ENCODE measurements around the gene TRPC4AP.
A peak's percentile ranks its signal among the peaks of the same experiment; 100 is the strongest.

TRPC4AP gene

DNA sequence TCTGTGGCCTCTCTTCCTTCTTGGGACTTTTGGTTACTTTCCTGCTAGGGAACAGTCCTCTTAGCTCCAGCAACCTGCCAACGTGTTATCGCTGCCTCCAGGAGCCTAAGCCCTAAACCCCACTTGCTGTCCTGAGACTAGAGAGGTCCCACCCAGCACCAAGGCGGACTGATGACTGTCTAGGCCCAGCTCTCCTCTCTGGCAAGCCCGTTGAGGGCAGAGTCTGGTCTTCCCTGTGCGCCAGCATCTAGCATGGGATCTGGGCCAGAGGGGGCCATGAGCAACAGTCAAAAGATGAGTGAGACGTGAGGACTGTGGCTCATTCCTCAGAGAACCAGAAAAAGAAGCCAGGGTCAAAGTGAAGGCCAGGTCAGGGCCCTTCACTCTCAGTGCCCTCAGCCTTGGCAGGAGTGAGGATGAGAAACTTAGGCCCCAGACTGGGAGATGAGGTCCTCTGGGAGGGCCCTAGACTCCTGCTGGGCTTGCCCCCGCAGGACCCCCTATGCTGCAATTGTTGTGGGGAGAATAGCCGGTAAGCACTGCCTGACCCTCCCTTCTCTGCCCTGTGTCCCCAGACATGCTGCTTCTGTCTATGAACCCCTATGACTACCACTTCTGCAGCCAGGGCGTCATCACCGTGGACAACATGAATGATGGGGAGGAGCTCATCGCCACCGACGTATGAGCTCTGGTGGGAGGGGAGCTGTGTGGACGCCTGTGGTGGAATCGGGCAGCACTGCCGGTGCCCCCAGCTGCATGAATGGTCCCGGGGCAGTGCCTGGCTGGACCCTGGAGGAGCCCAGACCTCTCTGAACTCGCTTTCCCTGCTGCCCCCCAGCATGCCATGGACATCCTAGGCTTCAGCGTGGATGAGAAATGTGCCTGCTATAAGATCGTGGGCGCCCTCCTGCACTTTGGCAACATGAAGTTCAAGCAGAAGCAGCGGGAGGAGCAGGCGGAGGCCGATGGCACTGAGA, 106.0 kb downstream of the TRPC4AP start:
- DNase-seq = no peak

DNA sequence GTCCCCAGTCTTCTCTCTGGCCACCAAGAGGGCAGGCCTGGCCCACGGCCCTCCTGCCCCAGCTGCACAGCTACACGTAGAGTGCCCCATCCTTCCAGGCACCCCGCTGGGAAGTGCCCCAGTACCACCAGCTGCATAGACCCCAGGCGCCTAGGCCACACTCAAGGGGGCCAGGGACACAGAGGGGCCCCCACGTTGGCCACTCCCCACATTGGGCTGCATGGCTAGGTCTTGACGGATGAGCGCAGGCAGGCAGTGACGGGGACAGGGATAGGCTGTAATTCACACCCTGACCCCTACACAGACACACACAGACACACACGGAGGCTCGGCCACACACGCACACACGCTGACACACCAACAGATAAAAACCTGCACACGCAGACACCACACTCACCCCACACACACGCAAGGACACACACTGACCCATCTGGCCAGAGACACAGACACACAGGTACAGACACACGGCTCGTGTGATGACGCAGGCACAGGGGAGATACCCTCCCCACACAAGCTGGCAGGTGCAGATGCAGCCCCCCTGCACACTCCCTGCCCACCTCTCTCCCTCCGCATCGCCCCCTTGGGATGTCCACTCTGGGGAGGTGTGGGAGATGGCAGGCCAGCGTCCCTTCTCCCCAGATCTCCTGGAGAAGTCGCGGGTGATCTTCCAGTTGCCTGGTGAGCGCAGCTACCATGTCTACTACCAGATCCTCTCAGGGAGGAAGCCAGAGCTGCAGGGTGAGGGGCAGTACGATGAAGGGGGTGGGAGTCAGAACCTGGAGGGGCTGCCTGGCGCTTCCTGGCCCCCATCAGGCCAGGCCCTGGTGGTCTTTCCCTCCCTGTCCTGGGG, 106.9 kb downstream of the TRPC4AP start:
- DNase-seq = no peak

DNA sequence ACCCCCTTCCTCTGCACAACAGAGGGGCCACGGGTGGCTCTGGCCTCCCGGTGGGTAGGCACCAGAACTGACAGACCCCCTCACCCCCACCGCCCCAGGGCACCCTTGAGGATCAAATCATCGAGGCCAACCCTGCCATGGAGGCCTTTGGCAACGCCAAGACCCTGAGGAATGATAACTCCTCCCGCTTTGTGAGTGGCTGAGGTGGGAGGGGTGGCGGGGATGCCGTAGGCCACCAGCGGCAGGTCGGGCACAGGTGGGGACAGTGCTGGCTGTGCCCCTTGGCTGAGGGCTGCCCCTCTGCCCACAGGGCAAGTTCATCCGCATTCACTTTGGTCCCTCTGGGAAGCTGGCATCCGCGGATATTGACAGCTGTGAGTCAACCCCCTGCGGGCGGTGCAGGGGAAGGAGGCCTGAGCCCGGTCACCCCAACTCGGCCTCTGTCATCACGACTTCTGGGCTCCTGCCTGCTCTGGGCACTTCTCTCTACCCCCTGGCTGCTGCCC, 107.8 kb downstream of the TRPC4AP start:
- DNase-seq = no peak

DNA sequence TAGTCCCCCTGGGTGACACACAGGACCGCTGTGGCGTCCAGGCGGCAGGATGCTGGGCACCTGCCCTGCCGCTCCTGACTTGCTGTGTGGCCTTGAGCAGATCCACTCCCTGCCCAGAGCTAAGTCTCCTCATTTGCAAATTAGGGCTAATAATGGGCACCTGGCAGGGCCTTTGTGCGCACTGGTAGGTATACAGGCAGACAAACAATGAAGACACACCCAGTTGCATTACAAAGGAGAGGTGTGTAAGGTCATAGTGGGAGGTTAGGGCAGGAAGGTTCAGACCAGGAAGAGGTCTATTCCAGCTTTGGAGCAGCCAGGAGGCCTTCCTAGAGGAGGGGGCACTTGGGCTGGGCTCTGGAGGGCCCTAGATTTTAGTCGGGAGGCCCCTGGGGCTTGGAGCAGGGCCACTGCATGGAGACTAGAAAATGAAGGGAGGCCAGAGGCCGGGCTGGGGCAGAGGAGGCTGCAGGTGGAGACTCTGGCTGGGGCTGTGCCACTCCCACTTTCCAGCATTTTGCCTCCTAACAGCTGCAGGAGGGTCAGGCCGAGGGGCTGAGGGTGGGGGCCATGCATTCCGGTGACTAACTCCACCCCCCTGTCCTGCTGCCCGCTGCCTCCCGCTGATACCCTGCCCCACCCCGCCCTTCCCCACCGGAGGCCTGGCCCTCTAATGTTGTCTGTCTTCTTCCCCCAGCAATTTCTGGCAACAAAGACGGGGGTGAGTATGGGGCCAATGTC, 108.4 kb downstream of the TRPC4AP start:
- no peak for DNase-seq

DNA sequence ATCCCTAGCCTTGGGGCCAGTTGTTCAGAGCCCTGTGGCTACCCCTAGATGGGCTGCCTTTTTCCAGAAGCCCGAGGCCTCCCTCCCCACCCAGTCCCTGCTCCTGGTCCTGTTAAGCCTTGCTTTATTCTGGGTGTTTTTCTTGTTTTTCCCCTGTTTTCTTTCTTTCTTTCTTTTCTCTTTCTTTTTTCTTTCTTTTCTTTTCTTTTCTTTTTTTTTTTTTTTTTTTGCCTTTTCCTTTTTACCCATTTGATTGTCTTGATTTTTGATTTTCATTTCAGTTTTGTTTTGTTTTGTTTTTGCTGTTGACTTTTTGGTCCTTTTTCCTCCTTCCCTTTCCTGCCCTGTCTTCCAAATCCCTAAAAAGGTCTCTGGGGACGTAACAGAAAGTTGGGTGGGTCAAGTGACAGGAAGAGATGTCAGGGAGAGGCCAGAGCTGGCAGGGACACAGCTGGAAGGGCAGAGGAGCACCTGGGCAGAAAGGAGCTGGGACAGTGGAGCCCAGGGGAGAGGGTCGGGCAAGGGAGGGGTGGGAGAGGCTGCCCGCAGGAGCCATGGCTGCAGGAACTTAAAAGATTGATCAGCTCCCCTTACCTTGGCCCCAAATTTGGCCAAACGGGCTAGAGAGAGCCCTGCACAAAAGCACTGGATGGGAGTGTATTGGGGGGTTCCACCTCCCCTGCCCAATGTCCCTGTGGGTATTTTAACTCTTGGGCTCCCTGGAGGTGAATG, 109.4 kb downstream of the TRPC4AP start:
- no peak for DNase-seq

DNA sequence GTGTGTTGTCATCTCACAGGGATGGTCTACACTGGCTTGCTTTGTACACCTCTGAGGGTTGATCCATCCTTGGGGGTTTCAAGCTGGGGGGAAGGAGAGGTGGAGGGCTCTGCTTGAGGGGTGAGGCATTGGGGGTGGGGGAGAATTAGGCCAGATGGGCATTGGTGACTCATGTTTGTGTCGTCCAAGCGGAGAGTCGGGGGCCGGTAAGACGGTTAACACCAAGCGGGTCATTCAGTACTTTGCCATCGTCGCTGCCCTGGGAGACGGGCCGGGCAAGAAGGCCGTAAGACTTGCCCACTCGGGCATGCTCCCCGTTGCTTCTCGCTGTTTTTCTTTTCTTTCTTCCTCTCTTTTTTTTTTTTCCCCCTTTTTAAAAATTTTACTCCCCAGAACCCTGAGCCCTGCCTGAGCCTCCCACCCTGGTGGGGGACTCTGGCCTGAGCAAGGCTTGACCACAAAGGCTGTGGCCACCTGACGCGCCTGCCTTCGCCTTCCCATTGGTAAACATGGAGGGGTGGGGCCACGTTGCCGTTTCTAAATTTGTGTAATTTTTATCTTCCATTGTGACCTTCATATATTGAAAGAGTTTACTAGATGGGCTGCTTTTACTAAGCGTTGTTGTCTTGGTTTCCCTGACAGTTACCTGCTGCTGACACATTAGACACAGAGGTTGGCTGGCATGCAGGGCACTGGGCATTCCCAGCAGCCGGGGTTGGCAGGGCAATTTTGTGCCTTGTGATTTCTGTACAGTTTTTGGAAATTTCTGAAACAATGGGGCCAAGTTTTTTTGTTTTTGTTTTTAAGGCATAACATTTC, 110.1 kb downstream of the TRPC4AP start:
- no peak for DNase-seq

DNA sequence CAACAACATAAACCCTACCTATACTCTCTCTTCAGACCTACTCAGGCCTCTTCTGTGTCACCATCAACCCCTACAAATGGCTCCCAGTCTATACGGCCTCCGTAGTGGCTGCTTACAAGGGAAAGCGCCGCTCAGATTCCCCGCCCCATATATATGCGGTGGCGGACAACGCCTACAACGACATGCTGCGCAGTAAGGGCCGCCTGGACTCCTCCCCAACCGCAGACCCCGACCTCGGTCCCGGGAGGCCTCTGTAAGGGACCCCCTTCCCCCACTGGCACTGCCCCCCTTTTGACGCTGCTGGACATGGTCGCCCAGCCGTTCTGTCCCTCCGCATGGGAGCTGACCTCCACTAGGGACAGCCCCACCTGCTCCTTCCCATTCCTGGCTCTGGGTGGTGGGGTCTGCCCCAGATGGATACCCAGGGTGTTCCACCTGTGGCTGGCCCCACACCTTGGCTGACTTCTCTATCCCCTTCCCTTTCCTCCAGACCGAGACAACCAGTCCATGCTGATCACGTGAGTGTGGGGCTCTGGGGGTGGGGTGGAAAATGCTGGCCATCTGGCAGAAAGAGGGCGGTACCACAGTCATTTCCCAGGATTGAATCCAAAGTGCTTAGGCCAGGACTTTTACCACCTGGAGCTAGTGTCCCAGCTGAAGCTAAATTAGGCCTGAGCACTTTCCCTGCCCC, 111.9 kb downstream of the TRPC4AP start:
- DNase-seq = peak; percentile 69

DNA sequence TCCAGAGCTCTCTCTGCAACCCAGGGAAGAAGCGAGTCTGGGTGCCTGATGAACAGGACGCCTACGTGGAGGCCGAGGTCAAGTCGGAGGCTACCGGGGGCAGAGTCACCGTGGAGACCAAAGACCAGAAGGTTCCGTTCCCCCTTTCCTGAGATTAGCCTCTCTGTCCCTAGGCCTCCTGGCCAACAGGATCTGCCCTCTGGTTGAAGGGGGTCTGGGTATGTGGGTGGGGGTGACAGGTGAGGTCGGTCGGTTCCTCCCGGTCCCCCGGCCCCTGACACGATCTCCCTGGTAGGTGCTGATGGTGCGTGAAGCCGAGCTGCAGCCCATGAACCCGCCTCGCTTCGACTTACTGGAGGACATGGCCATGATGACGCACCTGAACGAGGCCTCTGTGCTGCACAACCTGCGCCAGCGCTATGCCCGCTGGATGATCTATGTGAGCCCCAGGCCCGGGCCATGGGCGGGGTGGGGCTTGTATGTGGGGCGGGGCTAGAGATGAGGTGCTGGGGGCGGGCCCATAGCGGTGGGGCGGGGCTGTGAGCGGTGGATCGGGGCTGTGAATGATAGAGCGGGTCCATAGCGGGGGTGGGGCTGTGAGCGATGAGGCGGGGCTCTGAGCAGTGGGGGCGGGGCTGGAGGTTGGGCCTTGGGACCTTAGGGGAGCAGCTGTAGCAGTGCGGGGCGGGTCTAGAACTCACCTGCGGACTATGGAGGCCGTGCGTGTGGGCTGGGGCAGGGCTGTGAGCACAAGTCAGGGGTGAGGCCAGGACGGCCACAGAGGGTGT, 113.0 kb downstream of the TRPC4AP start:
- DNase-seq = no peak

DNA sequence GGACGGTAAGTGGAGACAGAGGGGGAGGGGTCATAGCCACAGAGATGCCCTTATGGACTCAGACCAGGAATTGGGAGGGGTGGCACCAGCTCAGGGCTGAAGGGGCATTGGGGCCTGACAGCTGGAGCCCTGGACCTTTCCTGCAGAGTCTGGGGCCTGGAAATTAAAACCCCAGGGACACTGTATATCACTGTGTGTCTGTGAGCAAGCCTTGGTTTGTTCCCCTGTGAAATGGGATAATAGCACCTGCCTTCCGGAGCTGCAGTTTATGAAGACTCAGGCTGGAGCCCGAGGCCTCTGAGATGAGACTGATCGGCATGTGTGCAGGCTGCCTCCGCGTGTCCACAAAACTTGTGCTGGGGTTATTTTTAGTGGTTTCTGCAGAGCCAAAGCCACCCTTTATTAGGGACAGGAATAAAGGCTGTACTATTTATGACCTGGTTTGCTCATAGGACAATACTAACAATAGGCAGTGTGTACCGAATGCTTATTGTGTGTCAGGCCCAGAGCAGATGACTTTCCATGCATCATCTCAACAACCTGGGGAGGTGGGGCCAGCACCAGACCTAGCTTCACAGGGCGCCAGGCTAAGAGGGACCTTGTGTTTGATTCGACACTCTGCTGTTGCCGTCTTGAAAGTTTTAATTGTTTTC, 114.4 kb downstream of the TRPC4AP start:
- DNase-seq = no peak

DNA sequence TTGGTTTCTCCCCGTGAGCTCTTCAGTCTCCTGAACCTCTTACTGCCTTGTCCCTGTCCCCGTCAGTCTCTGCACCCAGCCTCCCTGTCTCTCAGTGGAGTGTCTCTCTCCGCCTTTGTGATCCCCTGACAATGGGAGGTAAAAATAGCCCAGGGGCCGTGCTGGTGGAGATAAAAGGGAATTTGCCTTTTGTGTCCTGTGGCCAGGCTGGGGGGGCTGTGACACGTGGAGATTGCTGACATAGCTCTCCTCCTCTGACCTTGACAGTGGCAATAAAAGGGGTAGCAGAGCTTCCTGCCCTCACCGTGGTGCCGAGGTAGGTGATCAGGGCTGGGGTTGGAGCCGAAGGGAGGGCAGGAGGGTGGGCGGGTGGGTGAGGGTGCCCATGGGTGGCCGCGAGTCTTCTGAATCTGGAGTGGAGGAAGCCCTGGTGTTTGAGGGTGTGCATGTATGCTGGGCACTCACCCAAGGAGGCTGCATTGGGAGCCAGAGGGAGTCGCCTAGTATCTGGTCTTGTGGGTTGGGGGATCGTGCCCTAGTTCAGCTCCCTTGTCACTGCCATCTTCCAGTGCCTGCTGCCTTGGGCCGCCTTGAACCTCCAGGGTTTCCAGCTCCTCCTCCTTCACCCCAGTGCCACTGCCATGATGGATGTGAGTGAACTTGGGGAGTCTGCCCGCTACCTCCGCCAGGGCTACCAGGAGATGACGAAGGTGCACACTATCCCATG, 115.1 kb downstream of the TRPC4AP start:
- DNase-seq = no peak

DNA sequence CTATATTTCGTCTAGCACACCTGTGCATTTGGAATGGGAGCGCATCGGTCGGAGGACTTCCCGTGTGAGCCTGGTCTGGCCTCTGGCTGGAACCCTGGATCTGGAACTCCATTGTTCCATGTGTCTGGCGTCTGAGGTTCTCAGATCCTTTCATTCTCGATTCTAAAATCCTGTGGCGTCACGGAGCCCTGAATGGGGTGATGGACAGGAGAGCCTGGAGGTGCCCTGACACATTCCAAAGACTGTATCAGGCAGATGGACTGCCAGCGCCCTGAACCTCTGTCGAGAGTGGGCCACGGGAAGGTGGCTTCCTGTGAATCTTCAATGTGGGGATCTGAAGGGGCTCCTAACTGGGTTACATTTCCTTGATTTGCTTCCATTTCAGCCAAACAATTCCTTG, 116.3 kb downstream of the TRPC4AP start:
- DNase-seq = no peak

DNA sequence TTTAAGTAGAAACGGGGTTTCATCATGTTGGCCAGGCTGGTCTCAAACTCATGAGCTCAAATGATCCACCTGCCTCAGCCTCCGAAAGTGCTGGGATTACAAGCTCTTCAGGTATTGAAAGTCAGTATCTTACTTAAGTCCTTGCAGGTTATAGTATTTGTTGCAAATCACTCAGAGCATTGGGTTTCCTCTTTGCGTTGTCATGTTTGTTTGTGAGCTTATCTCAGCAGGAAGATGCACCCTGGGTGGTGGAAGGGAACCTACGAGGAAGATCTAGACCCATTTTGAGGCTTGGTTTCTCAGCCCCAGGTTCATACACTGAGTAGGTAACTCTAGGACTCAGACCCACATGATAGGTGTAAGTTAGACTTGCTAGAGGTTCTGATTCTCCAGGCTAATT, 118.4 kb downstream of the TRPC4AP start:
- DNase-seq = no peak

DNA sequence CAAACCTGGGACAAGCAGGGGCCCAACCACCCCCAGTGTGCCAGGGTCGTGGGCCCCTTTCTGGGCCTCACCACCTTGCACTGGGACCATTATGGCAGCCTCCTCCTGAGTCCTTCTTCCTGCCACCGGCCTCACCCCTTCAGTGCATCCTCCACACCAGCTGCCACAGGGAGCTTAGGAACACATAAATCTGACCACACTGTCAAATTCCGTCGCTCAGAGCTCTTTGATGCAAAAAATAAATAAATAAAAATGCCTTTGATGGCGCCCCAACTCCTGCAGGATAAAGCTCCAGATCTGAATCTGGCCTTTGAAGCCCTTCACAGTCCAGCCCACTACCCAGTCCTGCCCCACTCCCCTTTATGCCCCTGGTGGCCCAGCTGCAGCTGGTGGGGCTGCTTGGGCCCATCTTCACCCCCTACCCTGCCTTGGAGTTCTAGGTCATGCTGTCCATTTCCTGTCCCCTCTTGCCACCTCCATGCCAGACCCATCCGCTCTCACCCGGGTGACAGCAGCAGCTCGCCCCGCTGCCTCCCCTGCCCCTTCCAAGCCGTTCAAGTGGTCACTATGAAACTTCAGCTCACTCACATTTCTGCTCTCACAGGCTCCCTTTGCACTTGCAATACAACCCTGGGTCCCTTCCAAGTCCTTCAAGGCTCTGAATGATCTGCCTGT, 120.9 kb downstream of the TRPC4AP start:
- DNase-seq = no peak

DNA sequence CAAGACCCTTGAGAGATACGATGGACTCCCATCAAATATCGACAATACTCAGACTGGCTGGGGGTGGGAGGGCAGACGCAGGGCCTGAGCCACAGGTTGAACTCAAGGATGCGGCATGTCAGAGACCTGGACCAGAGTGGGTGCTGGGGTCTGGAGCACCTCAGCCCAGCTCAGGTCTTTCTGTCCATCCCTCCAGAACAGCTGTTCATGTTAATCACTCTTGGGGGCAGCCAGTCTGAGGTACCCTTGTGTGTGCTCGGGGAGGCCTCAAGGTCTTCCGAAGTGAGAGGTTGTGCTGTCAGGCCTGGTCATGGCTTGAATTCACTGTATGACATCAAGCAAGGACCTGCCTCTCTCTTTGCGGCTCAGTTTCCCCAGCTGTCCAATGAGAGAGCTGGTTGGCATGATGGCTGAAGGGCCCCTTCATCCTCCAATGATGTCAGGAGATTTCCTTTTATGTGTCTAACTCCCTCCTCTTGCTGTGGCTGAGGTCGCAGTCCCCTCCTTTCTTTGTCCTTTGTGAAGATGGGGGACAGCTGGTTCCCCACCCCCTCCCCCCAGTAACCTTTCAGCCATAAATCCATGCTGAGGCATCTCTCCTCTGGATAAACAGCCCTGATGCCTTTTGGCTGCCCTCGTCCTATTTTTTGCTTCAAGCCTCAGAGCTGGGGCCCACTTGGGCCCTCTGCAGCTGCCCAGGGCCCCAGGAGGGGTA, 121.6 kb downstream of the TRPC4AP start:
- DNase-seq = no peak

DNA sequence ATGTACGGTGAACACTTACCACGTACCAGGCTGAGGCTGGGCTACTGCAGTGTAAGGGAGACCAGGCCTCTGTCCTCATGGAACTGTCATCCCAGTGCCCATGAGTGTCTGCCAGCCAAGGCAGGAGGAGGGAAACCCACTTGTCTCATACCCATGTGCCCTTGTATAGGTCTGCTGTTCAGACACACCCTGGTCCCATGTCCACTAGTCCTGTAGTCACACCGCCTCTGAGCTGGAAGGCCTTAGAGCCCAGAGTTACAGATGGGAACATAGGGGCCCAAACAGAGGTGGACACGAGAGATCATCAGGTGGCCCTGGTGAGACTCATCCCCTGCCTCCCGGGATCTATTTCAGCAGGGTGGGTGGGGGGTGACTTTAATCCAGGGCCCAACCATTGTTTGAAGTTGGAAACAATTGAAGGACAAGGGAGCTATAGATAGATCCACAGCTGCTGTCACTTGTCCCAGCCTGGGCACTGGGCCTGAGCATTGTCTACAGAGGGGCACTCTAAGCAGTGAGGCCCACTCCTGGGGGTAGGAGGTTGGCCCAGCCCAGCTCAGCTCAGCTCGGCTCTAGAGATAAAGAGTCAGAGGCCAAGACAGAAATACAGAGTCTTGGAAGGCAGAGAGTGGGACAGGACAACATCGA, 122.3 kb downstream of the TRPC4AP start:
- no peak for DNase-seq

DNA sequence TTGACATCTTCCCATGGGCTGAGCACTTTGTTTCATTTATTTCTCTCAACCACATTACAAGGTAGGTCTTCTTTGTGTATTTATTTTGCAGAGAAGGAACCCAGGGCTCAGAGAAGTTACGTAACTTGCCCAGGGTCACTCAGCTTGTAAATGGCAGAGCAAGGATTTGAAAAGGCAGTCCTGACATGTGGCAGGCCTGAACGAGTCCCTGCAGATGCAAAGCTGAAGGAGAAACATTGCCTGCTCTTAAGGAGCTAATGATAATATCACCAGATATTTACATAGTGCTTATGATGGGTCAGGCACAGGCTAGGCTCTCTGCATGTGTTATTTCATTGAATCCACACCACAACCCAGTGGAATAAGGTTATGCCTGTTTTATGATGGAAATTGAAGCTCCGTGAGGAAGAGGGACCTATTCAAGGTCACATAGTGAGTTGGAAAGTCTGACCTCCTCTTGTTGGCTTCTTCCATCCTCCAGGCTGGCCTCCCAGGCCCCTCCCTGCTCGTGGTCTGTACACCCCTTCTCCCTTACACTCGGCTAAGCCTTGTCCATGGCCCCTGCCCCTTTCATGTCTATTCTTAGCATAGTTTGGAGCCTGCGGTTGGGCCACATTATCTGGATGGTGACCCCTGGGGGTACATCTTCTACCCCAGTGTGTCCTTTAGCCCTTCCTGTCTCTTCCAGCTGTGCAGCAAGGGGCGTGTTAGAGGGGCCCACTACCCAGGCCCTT, 124.4 kb downstream of the TRPC4AP start:
- no peak for DNase-seq

Data from NCI-H2171 (cell line).